ENCODE results near the gene LYRM2. TPM values are rescaled to one million over a fixed set of nuclear protein-coding genes. Genes with fewer than 3 reads are reported as not detected.

Gene LYRM2
- total RNA-seq, 1 experiment from 2014 or later: 39.4 TPM

DNA sequence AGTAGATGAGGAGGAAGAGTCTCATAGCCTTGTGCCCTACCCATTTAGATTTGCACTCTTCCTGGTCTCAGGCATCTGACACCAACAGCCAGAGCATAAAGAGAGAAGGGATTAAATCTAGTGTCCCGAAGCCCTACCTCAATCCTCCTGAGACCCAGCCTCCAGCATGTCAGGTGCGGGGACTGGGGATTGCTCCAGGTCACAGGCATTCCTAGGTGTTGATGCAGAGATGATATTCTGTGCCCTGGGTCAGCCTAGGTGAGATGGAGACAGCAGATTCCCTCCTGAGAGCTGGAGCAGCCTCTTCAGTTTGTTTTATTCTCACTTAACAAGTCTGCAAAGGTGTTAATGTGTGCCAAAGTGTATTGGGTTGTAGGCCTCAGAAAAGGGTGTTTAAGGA, 115.8 kb downstream of the LYRM2 start:
- Histone ChIP-seq H3K9me3 (ENCODE audit: control insufficient read depth, insufficient read depth, low read depth, low read length) (no peaks in the 10 kb centered on the region), H3K36me3 (ENCODE audit: control insufficient read depth, insufficient read depth, low read length) (no peaks in the 10 kb centered on the region), H3K4me1 (ENCODE audit: control insufficient read depth, insufficient read depth, low read length) (no peaks in the 10 kb centered on the region), H3K4me3 (ENCODE audit: low read depth in 2 of 2, low read length in 2 of 2) (no peak overlapping the region), H3K27ac (ENCODE audit: low read length) (no peak overlapping the region), H3K27me3 (ENCODE audit: control insufficient read depth, insufficient read depth, low read length) (no peaks in the 10 kb centered on the region)
- no peak for ATAC-seq
- no TSS peak for BruUV-seq (replicated peaks)
- TF ChIP-seq, protein P1, sequence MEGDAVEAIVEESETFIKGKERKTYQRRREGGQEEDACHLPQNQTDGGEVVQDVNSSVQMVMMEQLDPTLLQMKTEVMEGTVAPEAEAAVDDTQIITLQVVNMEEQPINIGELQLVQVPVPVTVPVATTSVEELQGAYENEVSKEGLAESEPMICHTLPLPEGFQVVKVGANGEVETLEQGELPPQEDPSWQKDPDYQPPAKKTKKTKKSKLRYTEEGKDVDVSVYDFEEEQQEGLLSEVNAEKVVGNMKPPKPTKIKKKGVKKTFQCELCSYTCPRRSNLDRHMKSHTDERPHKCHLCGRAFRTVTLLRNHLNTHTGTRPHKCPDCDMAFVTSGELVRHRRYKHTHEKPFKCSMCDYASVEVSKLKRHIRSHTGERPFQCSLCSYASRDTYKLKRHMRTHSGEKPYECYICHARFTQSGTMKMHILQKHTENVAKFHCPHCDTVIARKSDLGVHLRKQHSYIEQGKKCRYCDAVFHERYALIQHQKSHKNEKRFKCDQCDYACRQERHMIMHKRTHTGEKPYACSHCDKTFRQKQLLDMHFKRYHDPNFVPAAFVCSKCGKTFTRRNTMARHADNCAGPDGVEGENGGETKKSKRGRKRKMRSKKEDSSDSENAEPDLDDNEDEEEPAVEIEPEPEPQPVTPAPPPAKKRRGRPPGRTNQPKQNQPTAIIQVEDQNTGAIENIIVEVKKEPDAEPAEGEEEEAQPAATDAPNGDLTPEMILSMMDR (IDR thresholded peaks at IDR 0.05): no peak
- TF ChIP-seq, protein P2, sequence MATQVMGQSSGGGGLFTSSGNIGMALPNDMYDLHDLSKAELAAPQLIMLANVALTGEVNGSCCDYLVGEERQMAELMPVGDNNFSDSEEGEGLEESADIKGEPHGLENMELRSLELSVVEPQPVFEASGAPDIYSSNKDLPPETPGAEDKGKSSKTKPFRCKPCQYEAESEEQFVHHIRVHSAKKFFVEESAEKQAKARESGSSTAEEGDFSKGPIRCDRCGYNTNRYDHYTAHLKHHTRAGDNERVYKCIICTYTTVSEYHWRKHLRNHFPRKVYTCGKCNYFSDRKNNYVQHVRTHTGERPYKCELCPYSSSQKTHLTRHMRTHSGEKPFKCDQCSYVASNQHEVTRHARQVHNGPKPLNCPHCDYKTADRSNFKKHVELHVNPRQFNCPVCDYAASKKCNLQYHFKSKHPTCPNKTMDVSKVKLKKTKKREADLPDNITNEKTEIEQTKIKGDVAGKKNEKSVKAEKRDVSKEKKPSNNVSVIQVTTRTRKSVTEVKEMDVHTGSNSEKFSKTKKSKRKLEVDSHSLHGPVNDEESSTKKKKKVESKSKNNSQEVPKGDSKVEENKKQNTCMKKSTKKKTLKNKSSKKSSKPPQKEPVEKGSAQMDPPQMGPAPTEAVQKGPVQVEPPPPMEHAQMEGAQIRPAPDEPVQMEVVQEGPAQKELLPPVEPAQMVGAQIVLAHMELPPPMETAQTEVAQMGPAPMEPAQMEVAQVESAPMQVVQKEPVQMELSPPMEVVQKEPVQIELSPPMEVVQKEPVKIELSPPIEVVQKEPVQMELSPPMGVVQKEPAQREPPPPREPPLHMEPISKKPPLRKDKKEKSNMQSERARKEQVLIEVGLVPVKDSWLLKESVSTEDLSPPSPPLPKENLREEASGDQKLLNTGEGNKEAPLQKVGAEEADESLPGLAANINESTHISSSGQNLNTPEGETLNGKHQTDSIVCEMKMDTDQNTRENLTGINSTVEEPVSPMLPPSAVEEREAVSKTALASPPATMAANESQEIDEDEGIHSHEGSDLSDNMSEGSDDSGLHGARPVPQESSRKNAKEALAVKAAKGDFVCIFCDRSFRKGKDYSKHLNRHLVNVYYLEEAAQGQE (IDR thresholded peaks at IDR 0.05; ENCODE audit: insufficient read depth in 1 of 2, low read depth in 2 of 2, low read length in 1 of 2): no peak
- no peak for TF ChIP-seq SIN3A (IDR thresholded peaks at IDR 0.05; ENCODE audit: borderline replicate concordance, insufficient read depth, low read depth, low read length)
- intact Hi-C loops (cut with micrococcal nuclease; ENCODE audit: unreplicated experiment): no loop called here
- in situ Hi-C loops (cut with HindIII; ENCODE audit: low pct_unique_long_range_greater_than_20kb, low sequenced_read_pairs): no loop called here
- POLR2A ChIA-PET: no interaction called here
- no peak for DNase-seq (ENCODE audit: low read depth, low spot score)
- CTCF ChIA-PET: no interaction called here

DNA sequence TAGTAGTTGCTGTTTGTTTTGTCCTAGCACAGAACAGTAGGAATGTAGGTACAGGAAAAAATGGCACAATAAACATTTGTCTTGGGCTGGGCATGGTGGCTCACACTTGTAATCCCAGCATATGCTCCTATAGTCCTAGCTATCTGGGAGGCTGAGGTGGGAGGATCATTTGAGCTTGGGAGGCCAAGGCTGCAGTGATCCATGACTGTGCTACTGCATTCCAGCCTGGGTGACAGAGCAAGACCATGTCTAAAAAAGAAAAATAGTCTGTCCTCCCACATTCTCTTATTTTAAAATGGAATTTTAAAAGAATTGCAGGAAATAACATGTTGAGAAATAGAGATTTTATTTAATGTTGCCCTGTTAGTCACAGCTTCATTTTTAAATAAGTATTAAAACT, 117.8 kb downstream of the LYRM2 start:
- Histone ChIP-seq H3K9me3 (ENCODE audit: control insufficient read depth, insufficient read depth, low read depth, low read length) (no peaks in the 10 kb centered on the region), H3K27me3 (ENCODE audit: control insufficient read depth, insufficient read depth, low read length) (no peaks in the 10 kb centered on the region), H3K4me1 (ENCODE audit: control insufficient read depth, insufficient read depth, low read length) (no peaks in the 10 kb centered on the region), H3K4me3 (ENCODE audit: low read depth in 2 of 2, low read length in 2 of 2) (no peak overlapping the region), H3K27ac (ENCODE audit: low read length) (no peak overlapping the region), H3K36me3 (ENCODE audit: control insufficient read depth, insufficient read depth, low read length) (no peaks in the 10 kb centered on the region)
- DNase-seq (ENCODE audit: low read depth, low spot score): no peak
- ChIA-PET CTCF (no interaction called here), POLR2A (no interaction called here)
- BruUV-seq (replicated peaks): no TSS peak
- TF ChIP-seq, protein P1 (IDR thresholded peaks at IDR 0.05): no peak
- TF ChIP-seq TCF7L2 (IDR thresholded peaks at IDR 0.05; ENCODE audit: low read depth, low read length): no peak
- no peak for TF ChIP-seq POLR2AphosphoS5 (IDR thresholded peaks at IDR 0.05; ENCODE audit: low read depth, low read length)
- TF ChIP-seq, protein P2 (IDR thresholded peaks at IDR 0.05; ENCODE audit: insufficient read depth in 1 of 2, low read depth in 2 of 2, low read length in 1 of 2): no peak
- TF ChIP-seq SIN3A (IDR thresholded peaks at IDR 0.05; ENCODE audit: borderline replicate concordance, insufficient read depth, low read depth, low read length): no peak
- ATAC-seq: no peak
- intact Hi-C loops (cut with micrococcal nuclease; ENCODE audit: unreplicated experiment): no loop called here
- in situ Hi-C loops (cut with HindIII; ENCODE audit: low pct_unique_long_range_greater_than_20kb, low sequenced_read_pairs): no loop called here

All from Panc1 (cell line).